NCI-H2227 (cell line): ENCODE results near the gene SLC25A23.
"Not testable (repeated sequence)": the region's sequence is repeated elsewhere in the genome, so short reads cannot be mapped to it uniquely, and the experiment has no call there.

ENCODE experiments used
- DNase-seq: peaks from one replicate; lab custom pipeline; 2025; ENCODE audit not compliant: unreplicated experiment; lab: John Stamatoyannopoulos, UW

The SLC25A23 gene

GRCh38 chr19:6406401-6406800 lies 53.2 kb downstream of the SLC25A23 start:
- no peak for DNase-seq

- peak; percentile 60 for DNase-seq
Observed at GRCh38 chr19:6402837-6403608, 56.6 kb downstream of the SLC25A23 start.

DNA sequence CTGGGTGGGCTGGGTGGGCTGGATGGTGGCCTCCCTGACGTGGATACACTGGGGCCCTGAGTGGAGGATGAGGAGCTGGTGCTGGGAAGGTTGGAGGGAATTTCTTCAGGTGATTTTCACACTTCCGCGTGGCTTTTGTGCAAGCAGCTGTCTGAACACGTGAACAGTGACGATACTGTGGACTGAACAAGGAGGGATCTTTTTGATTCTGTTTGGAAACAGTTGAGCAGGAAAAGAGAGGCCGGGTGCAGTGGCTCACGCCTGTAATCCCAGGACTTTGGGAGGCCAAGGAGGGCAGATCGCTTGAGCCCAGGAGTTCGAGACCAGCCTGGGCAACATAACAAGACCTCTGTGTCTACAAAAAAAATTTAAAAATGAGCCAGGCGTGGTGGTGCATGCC lies 57.5 kb downstream of the SLC25A23 start:
- no peak for DNase-seq

GRCh38 chr19:6400062-6400944 lies 59.3 kb downstream of the SLC25A23 start:
- DNase-seq = not testable (repeated sequence)

DNA sequence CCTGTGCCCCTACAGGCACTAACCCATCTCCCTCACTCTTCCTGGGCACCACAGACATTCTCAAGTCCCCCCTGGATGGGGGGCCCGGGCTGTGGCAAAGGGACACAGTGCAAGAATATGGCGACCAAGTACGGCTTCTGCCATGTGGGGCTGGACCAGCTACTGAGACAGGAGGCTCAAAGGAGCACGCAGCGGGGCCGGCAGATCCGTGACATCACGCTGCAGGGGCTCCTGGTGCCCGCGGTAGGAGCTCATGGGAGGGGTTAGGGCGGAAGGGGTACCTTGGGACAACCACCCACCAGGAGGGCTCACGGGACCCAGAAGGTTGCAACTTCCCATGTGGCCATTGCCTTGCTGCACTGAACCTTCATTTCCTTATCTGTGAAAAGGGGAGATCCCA lies 63.3 kb downstream of the SLC25A23 start:
- DNase-seq = no peak

DNA sequence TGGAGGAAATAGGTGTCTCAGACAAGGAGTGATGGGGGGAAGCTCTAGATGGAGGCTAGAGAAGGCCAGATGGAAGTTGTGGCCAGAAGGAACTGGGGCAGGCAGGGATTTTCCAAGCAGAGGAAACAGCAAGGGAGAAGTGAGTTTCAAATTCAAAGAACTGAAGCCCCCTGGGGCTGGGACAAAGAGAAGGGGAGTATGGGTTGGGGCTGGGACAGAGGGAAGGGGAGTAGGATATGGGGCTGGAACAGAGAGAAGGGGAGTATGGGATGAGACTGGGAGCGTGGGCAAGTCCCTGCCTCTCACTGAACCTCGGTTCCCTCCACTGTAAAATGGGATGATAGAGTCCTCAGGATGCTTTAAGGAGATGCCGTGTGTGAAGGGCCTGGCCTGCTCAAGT lies 64.8 kb downstream of the SLC25A23 start:
- no peak for DNase-seq

DNA sequence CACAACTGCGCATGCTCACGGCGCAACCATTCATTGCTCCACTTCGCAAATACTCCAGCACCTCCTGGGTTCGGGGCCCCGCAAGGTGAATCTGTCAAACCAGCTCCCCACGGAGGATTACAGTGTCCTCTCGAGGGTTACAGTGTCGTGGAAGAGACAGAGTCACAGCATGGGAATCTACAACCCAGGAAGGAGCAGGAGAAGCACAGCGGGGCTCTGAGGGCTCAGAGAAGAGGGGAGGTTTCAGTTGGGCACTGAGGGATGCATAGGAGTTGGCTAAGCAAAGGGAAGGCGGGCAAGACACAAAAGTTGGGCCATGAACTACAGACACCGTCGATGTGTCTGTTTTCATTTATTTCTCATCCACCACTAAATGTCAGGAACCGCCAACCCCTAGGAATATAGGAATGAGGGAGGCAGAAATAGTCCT lies 65.6 kb downstream of the SLC25A23 start:
- DNase-seq = no peak

DNA sequence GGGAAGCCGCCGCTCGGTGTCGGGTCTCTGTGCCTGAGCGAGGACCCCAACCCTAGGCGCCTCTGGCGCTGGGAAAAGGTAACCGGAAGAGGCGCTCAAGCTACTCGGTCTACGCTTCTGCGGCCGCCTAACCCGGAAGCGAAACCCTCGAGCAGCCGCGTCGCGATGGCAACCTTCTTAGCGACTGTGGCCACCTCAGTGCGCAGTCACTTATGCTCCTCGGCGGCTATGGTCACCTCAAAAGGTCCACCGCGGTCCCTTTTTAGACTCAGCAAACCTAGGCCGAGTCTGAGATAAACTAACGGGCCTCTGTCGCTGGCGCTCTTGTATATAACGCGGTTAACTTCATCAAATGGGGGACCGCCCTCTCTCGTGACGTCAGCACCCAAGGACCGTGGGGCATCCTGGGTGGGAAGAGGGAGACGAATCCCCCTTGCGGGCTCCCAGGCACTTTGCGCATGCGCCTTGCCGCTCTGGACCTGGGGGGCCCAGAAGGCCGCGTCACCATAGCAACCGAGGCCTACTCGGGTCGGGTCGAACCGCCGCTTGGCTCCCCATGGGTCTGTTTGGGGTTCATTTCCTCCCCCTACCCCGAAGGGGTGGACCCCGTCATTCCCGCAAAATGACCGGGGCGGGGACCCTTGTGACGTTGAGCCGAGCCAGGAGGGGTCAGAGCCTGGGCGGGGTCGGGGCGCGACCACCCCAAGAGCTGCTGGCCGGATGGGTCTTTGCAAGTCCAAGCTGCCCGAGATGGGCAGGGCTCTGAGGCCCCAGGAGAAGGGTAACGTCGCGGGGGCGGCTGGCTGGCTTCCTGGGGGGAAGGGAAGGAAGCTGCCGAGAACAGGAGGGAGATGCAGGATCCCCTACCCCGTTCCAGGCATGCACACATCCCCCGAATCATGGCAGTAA lies 66.3 kb downstream of the SLC25A23 start, which contains the start of gene GTF2F1:
TSS of gene GTF2F1 (minus strand) at position 91 of the 909 bp plus-strand sequence. CDS start 169 bp downstream, outside the sequence.
- DNase-seq = peak; percentile 95

DNA sequence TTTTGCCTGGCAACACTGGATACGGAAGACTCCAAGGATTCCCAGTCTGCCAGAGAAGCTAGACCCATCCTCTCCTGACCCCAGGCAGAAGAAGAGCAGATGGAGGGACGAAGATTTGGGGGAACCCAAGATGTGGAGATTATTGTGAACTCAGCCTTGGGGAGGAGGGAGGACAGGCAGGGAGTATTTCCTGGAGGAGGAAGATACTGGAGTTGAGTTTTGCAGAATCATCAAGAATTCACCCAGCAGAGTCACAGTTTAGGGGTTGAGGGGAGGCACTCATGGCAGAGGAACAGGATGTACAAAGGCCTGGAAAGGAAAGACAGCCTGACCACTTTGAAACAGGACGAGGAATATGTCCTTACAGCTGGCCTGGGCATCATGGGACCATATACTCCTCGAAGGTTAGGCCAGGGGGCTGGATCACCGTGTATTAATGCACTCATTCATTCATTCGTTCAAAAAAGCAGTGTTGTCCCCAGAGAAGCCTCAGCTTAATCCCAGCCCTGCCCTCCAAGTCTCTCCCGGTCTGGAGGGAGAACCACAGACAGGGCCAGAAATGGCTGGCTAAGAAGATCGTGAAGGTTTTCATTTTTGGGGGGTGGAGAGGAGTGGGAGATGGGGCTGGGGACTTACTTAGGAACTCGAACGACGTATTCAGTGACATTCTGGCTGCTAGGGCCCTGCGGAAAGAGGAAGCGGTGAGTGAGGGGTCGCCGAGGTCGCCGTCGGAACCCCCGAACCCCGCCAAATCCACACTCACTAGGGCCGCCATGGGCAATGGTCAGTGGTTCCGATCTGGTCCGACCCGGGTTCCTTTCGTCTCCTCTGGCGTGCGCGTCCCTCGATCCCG lies 67.1 kb downstream of the SLC25A23 start:
- DNase-seq = no peak
